GM15510 (cell line): ENCODE measurements around the gene CCDC86.

Experiments
- POLR2A ChIP-seq: IDR thresholded peaks from 3 replicates; pipeline ENCODE4 v1.6.1; 2011; ENCODE audit warnings: borderline replicate concordance; ENCODE audit not compliant: insufficient read length; ENCODE audit errors: extremely low read depth

Gene CCDC86, protein sequence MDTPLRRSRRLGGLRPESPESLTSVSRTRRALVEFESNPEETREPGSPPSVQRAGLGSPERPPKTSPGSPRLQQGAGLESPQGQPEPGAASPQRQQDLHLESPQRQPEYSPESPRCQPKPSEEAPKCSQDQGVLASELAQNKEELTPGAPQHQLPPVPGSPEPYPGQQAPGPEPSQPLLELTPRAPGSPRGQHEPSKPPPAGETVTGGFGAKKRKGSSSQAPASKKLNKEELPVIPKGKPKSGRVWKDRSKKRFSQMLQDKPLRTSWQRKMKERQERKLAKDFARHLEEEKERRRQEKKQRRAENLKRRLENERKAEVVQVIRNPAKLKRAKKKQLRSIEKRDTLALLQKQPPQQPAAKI

DNA sequence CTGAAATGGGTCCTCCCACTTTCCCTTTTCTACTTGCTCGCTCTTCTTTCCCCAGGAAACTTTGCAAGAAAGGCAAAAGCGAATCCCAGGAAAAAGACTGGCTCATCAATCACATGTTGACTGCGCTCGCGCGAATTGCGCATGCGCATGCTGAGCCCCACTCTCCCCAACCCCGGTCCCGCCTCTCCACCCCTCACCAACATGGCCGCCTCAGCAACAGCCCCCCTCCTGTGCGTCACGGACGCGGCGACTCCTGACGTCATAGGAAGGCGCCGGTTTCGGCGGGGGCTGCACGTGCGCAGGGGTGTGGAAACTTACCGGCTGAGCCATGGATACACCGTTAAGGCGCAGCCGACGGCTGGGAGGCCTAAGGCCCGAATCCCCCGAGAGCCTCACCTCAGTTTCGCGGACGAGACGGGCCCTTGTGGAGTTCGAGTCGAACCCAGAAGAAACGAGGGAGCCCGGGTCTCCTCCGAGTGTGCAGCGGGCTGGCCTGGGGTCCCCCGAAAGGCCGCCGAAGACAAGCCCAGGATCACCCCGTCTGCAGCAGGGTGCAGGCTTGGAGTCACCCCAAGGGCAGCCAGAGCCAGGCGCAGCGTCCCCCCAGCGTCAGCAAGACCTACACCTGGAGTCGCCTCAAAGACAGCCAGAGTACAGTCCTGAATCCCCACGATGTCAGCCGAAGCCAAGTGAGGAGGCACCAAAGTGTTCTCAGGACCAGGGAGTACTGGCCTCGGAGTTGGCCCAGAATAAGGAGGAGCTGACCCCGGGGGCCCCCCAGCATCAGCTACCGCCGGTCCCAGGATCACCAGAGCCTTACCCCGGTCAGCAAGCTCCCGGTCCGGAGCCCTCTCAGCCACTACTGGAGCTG, at the start of gene CCDC86:
Gene CCDC86, plus strand, starts transcription at position 317 of the 871 bp plus-strand sequence. Its CDS starts 12 bp downstream, at position 329.
- TF ChIP-seq POLR2A, result peak; percentile 65

DNA sequence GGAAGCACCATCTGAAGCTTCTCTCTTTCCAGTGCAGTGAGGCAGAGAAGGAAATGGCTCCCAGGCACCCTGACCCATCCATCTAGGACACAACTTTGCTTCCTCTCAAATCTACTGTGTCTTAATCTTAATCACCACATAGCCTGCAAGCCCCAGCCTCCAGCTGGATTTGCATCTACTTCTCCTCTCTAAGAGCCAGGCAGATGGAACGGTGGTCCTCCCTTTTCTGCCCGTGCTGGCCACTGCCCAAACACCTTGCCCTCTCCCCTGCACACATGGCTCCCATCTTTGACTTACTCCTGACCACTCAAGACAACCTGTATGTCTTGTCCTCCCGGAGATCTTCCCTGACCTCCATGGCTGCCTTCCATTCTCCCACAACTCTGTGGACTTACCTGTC, 49.4 kb upstream of the CCDC86 start:
- no peak for TF ChIP-seq POLR2A

DNA sequence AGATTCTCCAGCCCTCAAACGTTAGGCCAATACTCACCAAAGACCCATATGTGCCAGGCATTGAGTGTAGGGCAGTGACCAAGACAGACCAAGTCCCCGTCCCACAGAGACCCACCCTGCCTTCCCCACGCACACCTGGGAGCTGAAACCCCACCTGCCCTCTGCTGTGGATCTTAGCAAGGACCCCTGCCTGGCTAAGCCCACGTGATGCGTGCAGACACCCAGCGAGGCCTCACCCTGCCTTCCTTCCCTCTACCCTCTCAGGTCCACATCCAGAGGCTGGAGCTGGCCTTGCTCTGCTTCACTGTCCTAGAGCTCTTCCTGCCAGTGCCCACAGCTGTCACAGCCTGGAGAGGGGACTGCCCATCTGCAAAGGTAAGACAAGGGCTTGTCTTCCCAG, 46.6 kb upstream of the CCDC86 start:
- no peak for TF ChIP-seq POLR2A

DNA sequence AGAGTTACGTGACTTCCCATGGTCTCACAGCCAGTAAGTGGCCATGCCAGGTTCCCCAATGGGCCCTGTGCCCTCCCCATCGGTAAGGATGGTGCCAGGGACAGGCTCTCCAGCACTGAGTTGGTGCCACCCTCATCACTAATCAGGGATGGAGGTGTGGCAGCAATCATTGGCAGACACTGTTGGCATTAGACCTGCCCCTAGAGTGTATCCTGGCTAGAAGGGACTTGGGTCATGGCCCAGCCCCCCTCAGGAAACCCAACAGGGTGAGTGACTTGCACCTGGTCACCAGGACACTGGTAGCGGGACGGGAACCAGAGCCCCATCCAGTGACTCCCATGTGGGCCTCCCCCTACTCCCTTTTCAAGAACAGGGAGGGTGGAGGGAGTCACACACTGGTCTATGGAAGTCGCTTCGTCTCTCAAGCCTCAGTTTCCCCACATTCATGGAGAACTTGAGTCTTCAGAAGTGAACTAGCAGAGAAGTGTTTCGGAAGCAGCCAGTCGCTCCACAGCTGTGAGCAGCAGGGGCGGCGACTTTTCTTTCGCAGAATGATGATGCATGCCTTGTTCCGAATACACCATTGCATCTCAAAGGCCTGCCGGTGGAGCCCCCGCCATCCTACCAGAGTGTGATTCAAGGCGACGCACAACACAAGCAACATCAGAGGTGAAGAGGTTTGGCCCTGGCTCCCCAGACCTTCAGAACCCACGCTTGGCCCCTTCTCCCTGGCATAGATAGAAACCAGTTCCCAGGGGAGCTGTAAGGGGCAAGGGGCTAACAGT, 43.9 kb upstream of the CCDC86 start:
- TF ChIP-seq POLR2A, result no peak

DNA sequence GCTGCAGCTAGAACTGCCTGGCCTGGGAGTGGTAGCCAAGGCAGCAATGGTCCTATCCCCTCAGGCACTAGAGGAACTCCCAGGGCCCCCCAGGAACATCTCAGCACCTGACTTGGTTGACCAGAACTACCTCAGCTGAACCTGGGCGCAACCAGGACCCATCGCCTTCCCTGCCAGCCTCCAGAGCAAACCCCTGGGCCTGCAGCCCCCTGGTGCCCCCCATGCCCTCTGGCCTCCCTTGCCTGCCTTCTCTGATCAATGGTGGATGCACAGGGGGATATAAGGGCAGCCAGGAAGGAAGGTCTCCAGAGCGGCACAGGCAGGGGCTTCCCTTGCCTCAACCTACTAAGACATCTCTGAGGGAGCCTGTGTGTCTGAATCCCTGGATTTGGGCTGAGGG, 43.3 kb upstream of the CCDC86 start:
- TF ChIP-seq POLR2A, result no peak

DNA sequence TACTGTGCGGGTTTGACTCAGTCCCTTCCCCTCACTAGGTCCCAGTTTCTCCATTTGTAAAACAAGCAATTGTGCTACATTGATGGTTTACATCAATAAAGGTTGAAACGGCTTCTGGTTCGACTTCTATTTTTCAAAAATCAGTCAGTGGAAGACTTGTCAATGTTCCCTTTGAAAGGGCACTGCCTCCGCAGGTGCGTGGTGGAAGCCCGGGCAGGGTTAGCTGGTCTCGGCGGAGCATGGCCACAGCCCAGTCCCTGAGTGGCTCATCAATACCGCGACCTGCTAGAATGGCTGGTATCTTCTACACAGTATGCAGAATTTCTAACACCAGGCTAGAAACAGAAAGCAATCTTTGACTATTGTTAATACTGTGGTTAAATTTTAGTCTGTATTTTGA, 40.7 kb upstream of the CCDC86 start:
- no peak for TF ChIP-seq POLR2A

DNA sequence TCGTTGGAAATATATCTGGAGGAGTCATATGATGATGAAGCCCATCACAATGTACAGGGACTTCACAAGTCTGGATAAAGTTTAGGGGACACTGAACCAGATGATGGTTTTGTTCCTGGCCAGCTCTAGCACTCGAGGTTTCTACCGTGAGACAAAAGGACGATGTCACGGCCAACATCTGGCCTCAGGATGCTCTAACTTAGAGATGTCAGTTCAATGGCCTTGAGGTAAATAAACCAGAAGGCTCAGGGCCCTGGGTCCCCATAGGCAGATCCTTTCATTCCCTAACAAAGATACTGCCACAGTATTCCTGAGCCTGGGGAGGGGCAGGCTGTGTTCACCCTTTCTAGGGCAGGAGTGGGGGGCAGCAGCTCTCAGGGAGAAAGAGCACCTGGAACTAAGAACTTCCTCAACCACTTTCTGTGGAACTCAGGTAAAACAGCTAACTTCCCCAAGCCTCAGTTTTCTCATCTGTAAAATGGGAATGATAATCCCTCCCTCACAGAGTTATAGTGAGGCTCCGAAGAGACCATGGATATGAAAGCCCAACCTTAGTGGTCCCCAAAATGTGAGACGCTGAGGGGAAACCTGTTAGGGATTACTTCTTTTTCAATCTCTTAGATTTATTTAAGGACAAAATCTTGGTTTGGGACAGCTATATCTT, 38.5 kb upstream of the CCDC86 start:
- no peak for TF ChIP-seq POLR2A

DNA sequence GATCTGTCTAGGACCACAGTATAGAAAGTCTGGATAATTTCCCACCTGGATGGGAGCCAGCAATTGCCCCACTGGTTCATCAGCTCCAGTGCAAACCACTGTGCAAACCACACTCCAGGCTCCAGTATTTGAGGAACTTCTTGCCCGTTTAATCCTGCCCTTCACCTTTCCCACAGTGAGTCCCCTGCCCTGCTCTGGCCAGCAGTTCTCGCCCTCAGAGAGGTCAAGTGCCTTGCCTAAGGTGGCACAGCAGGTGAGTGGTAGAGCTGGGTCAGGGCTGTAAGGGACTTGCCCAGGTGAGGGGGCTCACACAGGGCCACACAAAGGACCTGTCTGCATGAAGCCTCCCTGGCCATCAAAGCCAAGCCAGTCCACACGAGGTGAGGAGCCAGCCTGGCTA, 32.7 kb upstream of the CCDC86 start:
- no peak for TF ChIP-seq POLR2A

DNA sequence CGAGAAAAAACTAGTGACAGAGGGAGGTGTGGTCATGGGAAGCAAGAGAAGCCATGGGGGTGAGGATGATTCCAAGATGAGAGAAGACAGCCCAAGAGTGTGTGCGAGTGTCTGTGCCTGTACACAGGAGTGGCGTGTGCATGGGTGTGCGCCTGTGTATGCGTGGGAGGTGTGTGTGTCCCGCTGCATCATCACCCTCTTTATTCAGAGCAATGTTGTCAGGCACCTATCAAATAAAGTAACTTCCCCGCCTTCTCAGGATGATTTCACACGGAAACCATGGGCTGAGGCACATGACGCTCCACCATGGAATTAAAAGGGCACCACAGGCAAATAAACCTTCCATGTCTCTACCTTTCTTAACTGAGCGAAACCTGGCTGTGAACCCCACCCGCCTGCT, 32.2 kb upstream of the CCDC86 start:
- no peak for TF ChIP-seq POLR2A

DNA sequence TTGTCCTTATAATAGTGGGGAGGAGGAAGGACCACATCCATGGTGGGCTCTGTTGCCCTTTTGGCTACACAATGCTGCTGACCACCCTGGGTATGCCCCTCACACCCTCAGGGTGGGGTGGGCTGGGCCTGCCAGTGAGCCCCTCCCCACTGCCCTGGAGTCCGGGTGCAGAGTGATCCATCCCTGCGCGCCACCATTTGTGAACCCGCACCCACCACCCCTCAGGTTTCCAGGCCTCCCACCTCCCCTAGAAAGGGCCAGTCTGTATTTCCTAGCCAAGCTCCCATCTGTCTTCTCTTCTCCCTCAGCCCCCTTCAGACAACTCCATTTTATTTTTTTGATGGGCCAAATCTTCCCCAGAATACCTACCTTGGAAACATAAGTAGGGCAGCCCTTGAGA, 31.8 kb upstream of the CCDC86 start:
- no peak for TF ChIP-seq POLR2A

DNA sequence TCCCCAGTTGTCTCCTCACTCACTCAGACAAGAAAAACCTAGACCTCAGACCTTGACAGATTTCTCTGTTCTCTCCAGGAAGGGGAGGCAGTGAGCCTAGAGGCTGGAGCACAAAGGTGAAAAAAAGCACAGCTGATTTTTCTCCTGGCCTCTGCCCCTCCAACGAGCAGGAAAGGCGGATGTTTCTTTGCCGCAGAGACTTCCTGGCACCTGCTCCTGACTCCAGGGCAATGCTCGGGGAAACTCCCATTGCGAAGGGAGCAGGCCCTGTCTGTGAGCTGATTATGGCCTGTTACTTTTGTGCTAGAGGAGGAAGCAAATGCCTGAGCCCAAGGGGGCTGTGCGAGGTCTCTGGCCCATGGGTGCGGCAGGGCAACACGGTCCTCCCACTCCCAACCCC, 31.3 kb upstream of the CCDC86 start:
- no peak for TF ChIP-seq POLR2A

DNA sequence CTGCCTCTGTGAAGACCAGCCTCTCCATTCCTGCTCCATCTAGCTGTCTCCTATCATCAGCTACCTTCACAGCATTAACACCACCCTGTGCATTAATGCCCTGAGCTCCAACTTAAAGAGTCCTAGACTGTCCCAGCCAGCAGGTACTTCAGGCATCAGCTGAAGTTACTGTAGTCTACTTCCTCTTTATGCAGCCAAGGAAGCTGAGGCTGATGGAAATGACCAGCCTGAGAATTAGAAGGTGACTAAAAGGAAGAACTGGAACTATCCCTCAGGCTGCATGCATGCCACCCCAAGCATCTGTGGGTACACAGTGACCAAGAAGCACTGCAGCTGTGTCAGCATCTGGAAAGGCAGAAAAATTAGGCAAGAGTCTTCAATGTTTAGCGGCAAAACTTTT, 28.6 kb upstream of the CCDC86 start:
- TF ChIP-seq POLR2A, result no peak

DNA sequence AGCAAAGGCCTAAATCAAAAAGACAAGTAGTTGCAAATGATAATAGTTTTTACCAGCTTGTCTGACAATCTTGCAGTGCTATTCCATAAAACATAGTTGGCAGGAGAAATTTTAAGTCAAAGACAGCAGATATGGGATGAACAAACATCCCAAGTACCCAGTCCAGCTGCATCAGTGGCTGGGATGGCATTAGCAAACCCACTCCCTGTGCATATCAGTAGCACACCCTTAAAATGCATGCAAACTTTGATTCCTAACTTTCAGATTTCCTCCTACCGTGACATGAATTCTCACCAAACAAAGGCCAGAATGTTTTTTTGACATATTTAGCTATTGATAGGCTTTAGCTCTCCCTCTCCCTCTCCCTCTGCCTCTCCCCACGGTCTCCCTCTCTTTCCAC, 27.8 kb upstream of the CCDC86 start:
- no peak for TF ChIP-seq POLR2A

DNA sequence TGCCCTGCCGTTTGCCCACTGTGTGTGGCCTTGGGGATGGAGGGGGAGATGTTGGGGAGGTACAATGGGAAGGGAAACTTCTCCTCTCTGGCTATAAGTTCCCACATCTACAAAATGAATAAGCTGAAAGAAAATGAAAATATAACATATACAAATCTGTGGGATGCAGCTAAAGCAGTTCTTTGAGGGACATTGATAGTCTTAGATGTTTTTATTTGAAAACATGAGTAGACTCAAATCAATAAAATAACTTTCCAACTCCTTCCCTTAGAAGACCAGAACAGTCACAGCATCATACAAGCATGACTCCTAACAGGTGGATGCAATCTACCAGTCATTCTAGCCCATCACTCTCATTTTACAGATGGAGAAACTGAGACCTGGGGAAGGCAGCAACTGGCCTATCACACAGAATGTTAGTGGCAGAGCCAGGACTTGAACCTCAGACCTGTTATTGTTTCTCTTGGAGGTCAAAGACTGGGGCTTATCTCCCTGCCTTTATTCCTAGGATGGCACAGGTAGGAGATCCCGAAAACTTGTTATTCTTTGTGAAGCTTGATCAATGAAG, 25.2 kb upstream of the CCDC86 start:
- no peak for TF ChIP-seq POLR2A
